Naive thymus-derived CD8-positive, alpha-beta T cell (primary cell): Measurements from ENCODE around the gene MRPS15. TPM values are rescaled to one million over a fixed set of nuclear protein-coding genes. Genes with fewer than 3 reads are reported as not detected.

ENCODE experiments used
- polyA plus RNA-seq, 3 donors: library from polyadenylated mRNA; unstranded; fragments of 300-500 nt; fragmentation: Illumina TruSeq; gene quantifications; one replicate each; pipeline ENCODE4 v1.2.3, GENCODE V29; 2021
- total RNA-seq, 8 experiments: library from RNA in 2 of 8; stranded (reverse) in 2 of 8; gene quantifications; one replicate each; pipeline ENCODE4 v1.2.3 and lab custom pipeline; 2021 to 2026

Gene MRPS15
- total and polyA plus RNA-seq, 5 experiments from 2014 or later = 38.6 to 95.9 (median 87.2) TPM

Other genes starting within 250 kb of the MRPS15 start
- 100 to 1,000 TPM; 123 to 131 TPM for gene THRAP3, start 239.9 kb downstream of the MRPS15 start, total RNA-seq
- 100 to 1,000 TPM in 1 of 3 donors, 10 to 100 TPM in 2; 87.6 to 106 (median 97.8) TPM for gene THRAP3, start 239.9 kb downstream of the MRPS15 start, polyA plus RNA-seq
- 1 to 10 TPM; 2.6 to 2.7 TPM for gene SH3D21, start 158.0 kb downstream of the MRPS15 start, total RNA-seq
- gene SH3D21, start 158.0 kb downstream of the MRPS15 start, polyA plus RNA-seq = under 1 TPM in 2 of 3 donors, not detected in 1; 0.19 to 0.35 TPM
- gene EVA1B, start 140.7 kb downstream of the MRPS15 start, total RNA-seq = 1 to 10 TPM; 1.2 to 1.6 TPM
- 1 to 10 TPM in 1 of 3 donors, under 1 TPM in 2; 0.16 to 2.4 (median 0.43) TPM for gene EVA1B, start 140.7 kb downstream of the MRPS15 start, polyA plus RNA-seq
- 10 to 100 TPM; 46.2 to 47.8 TPM for gene STK40, start 78.5 kb downstream of the MRPS15 start, total RNA-seq
- 10 to 100 TPM; 21.6 to 31.7 (median 23.6) TPM for gene STK40, start 78.5 kb downstream of the MRPS15 start, polyA plus RNA-seq
- gene LSM10, start 66.5 kb downstream of the MRPS15 start, total RNA-seq = 10 to 100 TPM; 40.8 to 47.1 TPM
- 100 to 1,000 TPM; 118 to 122 (median 121) TPM for gene LSM10, start 66.5 kb downstream of the MRPS15 start, polyA plus RNA-seq
- 1 to 10 TPM; 1.4 to 1.5 TPM for gene OSCP1, start 13.9 kb downstream of the MRPS15 start, total RNA-seq
- gene OSCP1, start 13.9 kb downstream of the MRPS15 start, polyA plus RNA-seq = 1 to 10 TPM in 1 of 3 donors, under 1 TPM in 2; 0.24 to 1.7 (median 0.94) TPM
- under 1 TPM in 1 of 2 experiments, not detected in 1; 0.44 TPM for gene CSF3R, start 18.5 kb upstream of the MRPS15 start, total RNA-seq
- under 1 TPM in 2 of 3 donors, not detected in 1; 0.10 to 0.20 TPM for gene CSF3R, start 18.5 kb upstream of the MRPS15 start, polyA plus RNA-seq